Measurements from ENCODE around the gene SPEF2.

GRCh38 chr5:35821513-35821912 is 203.8 kb downstream of the SPEF2 start:
- TF ChIP-seq, protein P1, sequence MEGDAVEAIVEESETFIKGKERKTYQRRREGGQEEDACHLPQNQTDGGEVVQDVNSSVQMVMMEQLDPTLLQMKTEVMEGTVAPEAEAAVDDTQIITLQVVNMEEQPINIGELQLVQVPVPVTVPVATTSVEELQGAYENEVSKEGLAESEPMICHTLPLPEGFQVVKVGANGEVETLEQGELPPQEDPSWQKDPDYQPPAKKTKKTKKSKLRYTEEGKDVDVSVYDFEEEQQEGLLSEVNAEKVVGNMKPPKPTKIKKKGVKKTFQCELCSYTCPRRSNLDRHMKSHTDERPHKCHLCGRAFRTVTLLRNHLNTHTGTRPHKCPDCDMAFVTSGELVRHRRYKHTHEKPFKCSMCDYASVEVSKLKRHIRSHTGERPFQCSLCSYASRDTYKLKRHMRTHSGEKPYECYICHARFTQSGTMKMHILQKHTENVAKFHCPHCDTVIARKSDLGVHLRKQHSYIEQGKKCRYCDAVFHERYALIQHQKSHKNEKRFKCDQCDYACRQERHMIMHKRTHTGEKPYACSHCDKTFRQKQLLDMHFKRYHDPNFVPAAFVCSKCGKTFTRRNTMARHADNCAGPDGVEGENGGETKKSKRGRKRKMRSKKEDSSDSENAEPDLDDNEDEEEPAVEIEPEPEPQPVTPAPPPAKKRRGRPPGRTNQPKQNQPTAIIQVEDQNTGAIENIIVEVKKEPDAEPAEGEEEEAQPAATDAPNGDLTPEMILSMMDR (IDR thresholded peaks at IDR 0.05) = no peak
- TF ChIP-seq POLR2A (IDR thresholded peaks at IDR 0.05) = no peak

All from suprapubic skin (tissue), 3 donors.